ENCODE measurements around the gene KRTAP5-6.

Gene KRTAP5-6, protein sequence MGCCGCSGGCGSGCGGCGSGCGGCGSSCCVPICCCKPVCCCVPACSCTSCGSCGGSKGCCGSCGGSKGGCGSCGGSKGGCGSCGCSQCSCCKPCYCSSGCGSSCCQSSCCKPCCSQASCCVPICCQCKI

DNA sequence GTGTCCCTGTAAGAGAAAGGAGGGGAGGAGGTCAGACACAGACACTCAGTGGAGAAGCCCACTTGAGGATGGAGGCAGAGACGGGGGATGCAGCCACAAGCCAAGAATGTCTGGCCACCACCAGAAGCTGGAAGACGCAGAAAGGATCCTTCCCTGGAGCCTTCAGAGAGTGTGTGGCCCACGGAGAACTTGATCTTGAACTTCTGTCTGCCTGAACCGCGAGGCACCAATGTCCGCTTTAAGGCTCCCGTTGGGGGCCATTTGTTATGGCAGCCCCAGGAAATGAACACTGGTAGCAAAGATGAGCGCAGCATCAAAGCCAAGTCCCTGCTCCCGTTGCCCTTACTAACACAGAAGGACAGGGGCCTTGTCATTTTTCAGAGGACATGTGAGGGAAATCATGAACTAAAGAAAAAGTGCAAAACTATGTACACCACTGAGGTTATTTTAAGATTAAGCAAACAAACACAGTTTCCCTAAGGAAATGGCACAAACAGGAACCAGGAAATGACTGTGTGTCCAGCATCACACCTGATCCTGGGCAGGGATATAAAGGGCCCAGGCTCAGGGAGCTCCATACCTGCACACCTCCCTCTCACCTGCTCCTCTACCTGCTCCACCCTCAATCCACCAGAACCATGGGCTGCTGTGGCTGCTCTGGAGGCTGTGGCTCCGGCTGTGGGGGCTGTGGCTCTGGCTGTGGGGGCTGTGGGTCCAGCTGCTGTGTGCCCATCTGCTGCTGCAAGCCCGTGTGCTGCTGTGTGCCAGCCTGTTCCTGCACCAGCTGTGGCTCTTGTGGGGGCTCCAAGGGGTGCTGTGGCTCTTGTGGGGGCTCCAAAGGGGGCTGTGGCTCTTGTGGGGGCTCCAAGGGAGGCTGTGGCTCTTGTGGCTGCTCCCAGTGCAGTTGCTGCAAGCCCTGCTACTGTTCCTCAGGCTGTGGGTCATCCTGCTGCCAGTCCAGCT is at the start of gene KRTAP5-6:
Gene KRTAP5-6, plus strand, starts transcription at position 588 of the 963 bp plus-strand sequence. Its CDS starts 51 bp downstream, at position 639.
- no peak for DNase-seq

DNA sequence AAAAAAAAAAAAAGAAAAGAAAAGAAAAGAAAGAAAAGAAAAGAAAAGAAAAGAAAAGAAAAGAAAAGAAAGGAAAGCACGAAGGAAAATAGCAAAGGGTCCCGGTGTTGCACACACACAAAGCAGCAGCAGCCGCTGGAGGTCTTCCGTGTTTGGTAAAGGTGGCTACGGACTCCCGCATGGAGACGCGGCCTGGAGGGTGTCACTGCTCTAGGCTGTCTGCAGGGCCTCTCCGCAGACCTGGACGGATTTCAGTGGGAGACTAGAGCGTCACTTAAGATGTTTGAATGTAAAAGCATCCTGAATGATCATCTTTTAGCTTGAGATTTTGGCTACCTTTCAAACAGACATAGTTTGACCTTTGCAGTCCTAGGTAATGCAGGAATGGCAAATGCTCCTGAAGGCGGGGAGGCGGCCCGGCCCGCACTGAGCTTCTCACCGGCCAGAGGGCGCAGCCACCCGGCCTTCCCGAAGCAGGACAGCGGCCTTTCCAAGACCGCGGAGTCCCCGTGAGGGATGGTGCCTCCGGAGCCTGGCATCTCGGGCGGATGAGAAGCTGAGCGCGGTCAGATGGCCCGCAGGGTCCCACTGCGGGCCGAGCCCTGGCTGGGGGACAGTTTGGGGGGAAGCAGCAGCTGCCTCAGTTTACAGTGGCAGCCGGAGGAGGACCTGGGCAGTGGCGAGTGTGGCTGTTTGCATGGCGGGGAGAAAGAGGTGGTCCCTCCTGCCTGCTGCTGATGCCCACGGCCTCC is 48.9 kb upstream of the KRTAP5-6 start:
- DNase-seq, result no peak

DNA sequence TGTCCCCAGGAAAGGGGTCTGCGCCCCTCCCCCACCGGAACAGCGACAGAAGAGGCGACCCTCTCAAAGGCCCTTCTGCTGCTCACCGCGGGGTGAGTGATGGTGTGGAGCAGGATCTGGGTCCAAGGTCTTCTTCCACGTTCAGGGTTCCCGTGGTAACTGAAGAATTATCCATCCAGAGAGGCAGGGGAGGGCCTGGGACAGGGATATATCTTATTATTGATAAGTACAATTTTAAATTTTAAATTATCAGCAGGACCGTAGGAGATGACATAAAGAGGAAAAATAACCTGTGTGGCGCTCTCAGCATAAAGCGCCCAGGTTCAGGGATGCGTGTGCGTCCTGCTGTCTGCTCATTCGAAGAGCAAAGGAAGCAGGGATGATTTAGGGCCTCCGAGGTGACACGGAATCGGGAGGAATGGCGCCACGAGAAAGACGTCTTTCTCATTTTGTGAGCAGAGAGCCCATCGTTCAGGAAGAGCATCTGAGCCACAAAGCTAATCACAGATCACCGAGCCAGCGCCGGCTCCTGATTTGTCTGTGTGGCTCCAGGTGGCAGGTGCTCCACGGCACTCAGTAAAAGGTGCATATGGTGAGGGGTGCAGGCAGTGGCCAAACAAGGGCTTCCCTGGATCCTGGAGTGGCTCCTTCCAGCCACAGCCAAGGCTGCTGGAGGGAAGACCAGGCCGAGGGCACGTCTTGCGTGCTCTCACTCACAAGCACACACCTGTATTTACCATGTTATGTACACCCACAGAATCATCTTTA is 48.2 kb upstream of the KRTAP5-6 start:
- DNase-seq, result no peak

DNA sequence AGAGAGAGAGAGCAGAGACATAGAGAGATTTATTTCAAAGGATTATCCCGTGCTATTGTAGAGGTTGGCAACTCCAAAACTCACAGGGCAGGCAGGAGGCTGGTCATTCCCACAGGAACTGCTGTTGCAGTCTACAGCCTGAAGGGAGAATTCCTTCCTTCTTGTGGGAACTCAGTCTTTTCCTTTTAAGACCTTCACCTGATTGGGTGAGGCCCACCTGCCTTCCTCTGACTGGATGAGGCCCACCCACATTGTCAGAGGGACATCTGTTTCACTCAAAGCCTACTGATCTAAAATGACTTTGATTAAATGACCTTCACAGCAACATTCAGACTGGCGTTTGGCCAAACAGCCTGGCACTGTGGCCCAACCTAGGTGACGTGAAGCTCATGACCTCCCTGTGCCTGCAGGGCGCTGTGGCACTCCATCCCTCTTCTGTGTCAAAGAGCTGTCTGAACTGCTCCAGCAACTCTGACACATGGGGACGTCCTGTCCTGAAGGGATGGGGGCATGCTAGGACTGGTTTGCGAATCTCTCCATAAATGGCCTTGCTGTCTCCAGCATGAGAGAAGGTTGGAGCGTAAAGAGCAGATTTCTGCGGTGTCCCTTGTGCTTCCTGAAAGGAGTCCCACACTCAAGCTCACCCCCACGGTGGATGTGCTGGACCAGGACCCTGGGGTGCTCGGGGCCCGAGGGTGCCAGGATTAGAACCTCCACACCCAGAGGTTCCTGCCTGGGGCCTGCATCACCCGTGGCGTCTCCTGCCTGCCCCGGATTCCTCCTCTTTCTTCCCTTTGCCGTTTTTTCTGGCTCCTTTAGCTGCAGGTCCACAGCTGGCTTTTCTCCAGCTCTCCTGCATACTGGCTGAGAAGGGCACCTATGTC is 46.7 kb upstream of the KRTAP5-6 start:
- no peak for DNase-seq

DNA sequence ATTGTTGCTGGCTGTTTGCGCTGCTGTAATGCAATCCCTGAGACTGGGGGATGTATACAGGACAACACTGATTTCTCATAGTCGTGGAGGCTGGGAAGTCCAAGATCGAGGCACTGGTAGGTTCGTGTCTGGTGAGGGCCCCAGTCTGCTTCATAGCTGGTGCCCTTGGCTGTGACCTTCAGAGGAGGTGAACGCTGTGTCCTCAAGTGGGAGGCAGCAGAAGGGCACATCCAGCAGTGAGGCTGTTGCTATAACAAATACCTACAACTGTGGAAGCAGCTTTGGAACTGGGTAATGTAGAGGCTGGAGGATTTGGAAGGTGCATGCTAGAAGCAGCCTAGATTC is 46.1 kb upstream of the KRTAP5-6 start:
- DNase-seq, result no peak

DNA sequence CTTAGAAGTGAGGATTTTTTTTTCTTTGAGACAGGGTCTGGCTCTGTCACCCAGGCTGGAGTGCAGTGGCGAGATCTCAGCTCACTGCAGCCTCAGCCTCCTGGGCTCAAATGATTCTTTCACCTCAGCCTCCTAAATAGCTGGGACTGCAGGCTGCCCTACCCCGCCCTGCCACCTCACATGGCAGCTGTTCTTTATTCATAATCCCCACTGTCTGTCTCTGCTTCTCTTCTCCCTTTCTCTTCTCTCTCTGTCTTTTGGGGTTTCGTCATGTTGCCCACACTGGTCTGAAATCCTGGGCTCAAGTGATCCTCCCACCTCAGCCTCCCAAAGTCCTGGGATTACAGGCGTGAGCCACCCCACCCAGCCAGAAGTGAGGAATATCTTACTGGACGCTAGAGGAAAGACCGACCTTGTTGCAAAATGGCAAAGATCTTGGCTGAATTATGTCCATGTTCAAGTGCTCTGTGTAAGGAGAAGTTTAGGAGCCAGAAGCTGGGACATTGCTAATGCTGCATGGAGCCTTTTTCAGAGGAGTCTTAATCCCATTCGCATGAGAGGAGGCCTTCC is 45.5 kb upstream of the KRTAP5-6 start:
- peak in 1 of 2 experiments; percentile 25 for DNase-seq

DNA sequence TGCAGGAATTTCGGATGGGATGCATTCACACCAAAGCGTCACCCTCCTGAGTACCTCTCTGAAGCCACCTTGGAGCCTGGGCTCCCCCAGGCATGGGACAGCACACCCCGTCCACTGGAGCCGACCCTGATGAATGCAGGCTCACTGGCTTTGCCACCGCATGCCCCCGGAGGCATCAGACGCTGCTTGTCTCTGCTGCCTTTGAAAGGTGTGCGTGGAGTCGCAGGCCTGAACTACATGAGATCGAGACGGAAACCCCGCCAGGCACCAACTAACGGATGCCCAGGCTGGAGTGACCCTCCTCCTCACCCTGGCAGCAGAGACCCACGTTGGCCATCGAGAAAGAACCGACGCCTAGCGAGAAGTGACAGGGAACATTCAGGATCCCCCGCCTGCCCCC is 45.0 kb upstream of the KRTAP5-6 start:
- no peak for DNase-seq

DNA sequence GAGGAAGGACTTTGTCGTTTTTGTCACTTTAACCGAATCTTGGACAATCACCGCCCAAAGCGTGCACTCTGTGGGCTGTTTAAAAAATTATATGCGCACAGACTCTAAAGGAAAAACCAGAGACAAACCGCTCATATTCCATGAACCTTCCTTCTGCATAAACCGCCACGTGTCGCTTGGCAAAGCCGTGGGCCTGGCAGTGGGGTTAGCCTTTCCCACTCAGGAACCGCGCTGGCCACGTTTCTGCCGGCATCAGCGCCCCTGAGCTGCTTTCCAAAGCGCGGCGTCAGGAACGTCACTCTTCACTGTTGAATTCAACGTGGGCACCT is 44.6 kb upstream of the KRTAP5-6 start:
- no peak for DNase-seq

DNA sequence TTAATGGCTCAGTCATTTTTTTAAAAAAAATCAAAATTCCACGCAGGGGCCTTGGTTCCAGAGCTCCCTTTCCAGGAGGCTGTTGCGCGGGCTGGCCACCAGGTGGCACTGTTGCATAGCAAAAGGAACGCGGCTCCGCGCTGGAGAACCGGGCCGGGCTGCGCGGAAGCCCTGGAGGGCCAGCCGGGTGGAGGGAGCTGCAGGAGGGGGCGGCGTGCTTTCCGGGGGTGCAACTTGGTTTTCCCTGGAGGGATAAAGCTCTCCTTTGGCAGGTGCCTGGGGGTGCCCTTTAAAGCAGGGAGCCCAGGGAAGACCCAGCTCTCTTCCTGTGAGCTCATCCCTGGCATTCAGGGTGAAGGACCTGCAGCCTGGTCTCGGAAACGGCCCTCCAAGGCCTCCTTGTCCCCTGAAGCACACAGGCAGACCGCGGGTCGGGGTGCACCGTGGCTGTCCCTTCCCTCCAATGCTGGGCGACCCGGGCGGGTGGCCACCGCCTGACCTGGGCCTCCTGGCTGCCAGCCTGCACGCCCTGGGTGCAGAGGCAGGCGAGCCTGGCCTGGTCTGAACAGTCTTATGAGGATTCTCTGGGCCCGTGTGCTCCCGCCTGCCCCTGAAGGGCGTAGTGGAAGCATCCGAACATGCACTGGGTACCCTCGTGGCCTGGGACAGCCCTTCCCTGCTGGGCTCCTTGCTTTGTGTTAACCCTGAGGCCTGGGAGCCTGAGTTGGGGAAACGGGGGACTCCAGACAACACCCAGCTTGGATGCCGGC is 44.0 kb upstream of the KRTAP5-6 start:
- DNase-seq, result peak in 1 of 2 experiments; percentile 36

DNA sequence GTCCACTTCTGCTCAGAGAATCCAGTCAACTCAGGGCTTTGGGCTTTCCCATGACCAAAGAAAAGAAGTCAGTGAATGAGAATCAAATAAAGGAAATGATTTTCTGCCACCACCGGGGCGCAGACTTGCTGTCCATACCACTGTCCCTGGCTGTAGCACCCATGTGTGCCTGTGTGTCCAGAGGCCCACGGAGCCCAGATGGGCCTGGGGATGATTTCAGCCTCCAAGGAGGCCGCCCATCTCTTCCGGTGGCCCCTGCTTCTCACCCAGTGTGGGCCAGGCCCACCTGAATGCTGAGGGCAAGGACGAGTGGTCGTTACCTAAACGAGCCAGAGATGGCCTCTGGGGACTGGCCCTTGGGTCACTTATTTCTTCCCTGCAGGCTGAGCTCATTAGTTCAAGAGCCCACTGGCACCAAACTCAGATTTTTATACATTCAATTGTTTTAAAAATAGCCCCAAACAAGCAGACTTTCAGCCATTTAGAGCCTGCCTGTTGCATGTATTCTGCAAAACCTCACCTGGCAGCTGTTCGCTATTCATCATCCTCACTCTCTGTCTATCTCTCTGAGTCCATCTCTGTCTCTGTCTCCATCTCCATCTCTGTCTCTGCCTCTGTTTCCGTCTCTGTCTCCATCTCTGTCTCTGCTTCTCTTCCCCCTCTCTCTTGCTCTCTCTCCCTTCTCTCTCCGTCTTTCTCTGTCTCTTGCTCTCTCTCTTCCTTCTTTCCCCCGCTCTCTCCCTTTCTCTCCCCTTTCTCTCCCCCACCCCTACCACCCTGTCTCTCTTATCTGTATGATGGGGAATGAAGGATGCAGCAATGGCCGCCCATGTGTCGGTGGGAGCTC is 43.2 kb upstream of the KRTAP5-6 start:
- no peak for DNase-seq

DNA sequence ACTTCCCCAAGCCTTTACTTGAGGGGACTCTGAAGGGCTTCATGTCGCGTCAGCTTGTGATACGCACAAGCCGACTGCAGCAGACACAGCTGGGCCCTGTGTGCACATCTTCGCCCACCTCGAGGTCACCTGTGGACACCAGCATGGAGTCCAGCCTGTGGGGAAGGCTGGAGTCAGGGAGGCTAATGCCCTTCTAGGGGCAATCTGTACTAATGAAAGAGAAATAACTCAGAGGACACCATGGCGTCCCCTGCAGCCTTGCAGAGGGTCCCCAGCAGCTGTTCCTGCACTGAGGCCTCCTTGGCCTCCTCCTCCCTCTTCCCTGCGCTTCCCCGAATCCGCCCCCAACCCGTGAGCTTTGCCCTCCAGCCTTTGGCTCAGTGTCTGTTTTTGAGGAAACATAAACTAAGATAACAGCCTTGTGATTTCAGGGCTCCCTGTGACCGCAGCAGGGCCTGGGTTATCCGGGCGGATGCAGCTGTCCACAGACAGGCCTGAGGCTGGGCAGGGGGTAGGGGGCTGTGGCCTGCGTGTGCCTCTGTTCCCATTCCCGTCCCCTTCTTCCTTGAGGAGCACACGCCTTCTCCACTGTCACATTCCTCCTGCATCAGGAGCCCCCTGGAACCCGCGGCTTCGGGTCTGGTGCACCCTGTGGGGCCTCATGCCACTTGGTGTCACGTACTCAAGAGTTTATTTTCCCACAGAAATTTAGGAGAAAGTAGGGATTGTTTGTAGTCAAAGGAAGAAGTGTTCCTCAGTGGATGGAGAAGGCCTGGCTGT is 42.4 kb upstream of the KRTAP5-6 start:
- DNase-seq, result no peak

DNA sequence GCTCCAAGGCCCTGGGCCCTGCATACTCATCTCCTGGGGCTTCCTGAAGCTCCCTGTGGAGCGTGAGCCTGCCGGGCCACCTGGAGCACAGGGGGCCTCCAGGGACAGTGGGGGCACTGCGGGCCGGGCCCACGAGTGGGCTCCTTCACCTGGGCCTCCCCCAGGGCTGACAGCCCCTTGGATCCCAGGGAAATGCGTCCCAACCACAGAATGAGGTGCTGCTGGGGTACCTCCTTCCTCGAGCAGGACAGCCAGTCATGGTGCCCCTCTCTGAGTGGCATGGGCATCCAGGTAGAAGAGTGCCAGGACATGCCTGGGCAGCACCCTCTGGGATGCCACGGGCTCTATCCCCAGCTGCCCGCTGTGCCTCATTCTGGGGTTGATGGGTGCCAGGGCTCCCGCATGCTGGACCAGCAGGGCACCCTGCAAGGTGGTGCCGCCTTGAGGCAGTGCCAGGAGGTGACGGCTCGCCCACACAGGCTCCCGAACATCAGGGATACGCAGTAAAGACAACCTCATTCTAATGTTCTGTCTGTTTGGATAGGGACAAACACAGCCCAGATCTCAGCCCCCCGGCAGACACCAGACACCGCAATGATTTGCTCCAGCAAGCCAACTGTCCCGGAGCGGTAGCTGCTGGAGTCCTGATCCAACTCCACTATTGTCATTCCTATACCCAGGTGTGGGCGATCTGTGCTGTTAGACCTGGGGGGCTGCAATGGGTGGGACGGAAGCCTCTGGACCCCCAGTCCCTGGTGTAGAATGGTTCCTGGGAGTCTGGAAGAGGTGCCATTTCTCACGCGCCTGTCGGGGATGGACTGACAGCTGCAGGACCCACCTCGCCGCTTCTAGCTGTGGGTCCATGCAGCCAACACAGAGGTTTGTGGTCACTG is 41.6 kb upstream of the KRTAP5-6 start:
- no peak for DNase-seq

DNA sequence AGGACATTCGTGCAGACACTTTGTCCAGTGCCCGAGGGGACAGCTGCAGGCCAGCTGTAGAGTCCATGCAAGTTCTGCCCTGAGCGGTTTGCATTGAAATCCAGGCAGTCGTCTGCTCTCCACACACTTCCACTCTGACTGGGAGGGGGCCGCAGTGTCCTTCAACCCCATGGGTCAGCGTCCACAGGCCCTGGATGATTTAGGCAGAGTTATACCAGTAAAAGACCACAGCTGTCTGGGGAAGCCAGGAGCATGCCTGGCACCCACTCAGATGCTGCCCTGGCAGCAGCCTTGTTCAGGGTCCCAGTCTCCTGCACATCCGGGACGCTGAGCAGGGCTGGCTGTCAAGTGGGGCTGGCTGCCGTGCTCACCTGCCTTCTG is 40.9 kb upstream of the KRTAP5-6 start:
- no peak for DNase-seq

DNA sequence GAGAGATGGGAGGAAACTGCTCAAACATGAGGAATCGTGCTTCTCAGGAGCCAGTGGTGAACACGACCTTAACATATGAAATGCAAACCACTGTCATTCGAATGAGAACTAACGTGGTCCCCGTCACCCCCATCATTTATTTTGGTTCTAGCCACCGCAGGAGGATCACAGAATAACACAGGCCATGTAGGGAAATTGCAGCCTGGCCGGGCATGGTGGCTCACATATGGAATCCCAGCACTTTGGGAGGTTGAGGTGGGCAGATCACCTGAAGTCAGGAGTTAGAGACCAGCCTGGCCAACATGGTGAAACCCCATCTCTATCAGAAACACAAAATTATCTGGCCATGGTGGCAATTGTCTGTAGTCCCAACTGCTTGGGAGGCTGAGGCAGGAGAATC is 40.3 kb upstream of the KRTAP5-6 start:
- DNase-seq, result no peak

DNA sequence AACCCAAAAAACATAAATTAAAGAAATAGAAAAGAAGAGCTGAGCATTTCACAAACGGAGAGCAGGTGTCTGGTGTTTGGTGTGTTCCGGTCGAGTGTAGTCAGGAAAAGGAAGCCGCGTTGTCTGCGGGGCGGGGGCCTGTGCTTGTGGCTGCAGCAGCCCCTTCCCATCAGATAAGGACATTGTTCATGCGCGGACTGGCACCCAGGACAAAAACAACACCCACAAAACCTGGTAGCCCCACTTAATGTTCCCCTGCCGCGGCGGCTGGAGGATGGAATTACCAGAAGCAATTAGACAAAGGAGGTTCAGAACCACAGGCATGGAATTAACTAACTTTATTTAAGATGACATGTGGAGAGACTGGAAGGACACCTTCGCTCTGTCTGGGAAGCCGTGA is 37.5 kb upstream of the KRTAP5-6 start:
- DNase-seq, result no peak

DNA sequence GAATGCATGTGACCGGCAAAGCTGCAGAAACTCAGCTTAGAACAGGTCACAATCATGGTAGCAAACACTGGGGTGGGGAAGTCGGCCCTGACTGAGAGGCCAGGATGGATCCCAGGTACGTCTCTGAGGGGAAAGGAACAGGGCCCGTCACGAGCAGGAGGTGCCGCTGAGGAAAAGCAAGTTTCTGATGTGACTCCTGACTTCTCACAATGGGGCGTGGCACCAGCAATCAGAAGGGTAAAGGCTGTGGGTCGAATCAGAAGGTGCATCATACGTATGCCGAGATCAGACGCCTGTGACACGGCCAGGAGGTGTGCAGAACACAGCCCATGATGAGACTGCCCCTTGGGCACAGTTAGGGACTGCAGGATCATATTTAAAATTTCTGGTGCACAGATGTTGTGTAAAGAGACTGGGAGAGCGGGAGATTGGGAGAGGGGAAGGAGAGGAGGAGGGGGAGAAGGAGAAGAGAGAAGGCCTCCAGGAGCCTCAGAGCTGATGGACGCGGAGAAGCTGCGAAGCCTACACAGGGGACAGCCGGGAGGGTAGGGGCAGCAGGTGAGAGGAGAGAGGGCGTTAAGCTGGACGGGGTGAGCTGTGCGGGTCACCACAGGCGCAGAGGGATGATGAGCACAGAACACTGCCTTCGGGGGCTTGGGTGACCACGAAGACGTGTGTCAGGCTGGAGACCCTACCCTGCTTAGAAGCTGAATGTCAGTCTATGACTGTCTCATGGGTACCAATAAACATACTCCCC is 36.7 kb upstream of the KRTAP5-6 start:
- no peak for DNase-seq
